Endothelial cell (in vitro differentiated cells): ENCODE measurements around the gene ABI3. TPM values are rescaled to one million over a fixed set of nuclear protein-coding genes. Genes with fewer than 3 reads are reported as not detected.

Source experiments
- DNase-seq: peaks from one replicate; pipeline ENCODE4 v3.0.0; 2021; ENCODE audit warnings: low spot score
- H3K27ac Mint-ChIP-seq: one replicate; pipeline ENCODE4 v1.8.0; 2021; ENCODE audit warnings: mixed read lengths, inconsistent platforms; ENCODE audit not compliant: unreplicated experiment
- H3K27me3 Mint-ChIP-seq: one replicate; pipeline ENCODE4 v1.8.0; 2021; ENCODE audit warnings: mild to moderate bottlenecking, moderate library complexity, mixed read lengths, inconsistent platforms; ENCODE audit not compliant: unreplicated experiment
- H3K36me3 Mint-ChIP-seq: one replicate; pipeline ENCODE4 v1.8.0; 2021; ENCODE audit warnings: mild to moderate bottlenecking, low read depth, mixed read lengths, inconsistent platforms; ENCODE audit not compliant: unreplicated experiment
- H3K4me1 Mint-ChIP-seq: one replicate; pipeline ENCODE4 v1.8.0; 2021; ENCODE audit warnings: mild to moderate bottlenecking, mixed read lengths, inconsistent platforms; ENCODE audit not compliant: unreplicated experiment
- H3K4me3 Mint-ChIP-seq: one replicate; pipeline ENCODE4 v1.8.0; 2021; ENCODE audit warnings: mild to moderate bottlenecking, mixed read lengths, inconsistent platforms; ENCODE audit not compliant: unreplicated experiment
- H3K9me3 Mint-ChIP-seq: one replicate; pipeline ENCODE4 v1.8.0; 2021; ENCODE audit warnings: mixed read lengths, inconsistent platforms; ENCODE audit not compliant: unreplicated experiment
- total RNA-seq: library from RNA; stranded (reverse); fragmentation: NEBNext Ultra II Directional; extraction: Animal tissue kit (Norgen Biotek cat#: 25700); gene quantifications from one replicate; pipeline ENCODE4 v1.2.1, GENCODE V29; 2021; ENCODE audit not compliant: unreplicated experiment
- TF ChIP-seq, protein P1 (sequence below): fragments of 200-600 bp; sonication (generic); IDR thresholded peaks from one replicate; pipeline ENCODE4 v1.5.0; 2021; ENCODE audit warnings: antibody characterized with exemption; ENCODE audit not compliant: unreplicated experiment

ABI3 gene
- total RNA-seq, 1 donor from 2014 or later = 15.7 TPM

DNA sequence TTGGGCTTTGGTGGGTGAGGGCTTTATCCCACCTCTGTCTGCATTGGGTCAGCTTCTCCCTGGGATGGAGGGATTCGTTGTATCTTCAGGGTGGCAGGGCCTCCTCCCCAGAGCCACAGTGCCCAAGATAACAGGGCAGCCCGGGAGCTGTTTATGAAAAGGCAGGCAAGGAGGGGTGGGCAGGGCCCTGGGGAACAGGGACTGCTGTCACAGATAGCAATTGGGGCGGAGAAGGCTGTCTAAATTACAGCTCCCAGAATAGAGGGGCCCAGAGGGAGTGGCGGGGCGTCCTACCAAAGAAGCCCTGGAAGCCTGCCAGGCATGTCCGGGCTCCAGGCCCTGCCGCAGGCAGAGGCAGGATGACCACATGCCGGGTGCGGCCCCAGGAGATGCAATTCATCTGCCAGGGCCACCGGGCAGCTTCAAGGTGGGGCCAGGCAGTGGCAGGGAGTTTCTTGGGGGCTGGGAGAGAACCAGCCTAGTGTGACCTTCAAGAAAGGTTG is 38.8 kb downstream of the ABI3 start:
- H3K4me1 Mint-ChIP-seq = no peaks in the 10 kb centered on the region
- no peaks in the 10 kb centered on the region for H3K9me3 Mint-ChIP-seq
- peaks cover 3% of the 10 kb centered on the region for H3K27me3 Mint-ChIP-seq
- no peak overlapping the region for H3K27ac Mint-ChIP-seq
- TF ChIP-seq, protein P1, sequence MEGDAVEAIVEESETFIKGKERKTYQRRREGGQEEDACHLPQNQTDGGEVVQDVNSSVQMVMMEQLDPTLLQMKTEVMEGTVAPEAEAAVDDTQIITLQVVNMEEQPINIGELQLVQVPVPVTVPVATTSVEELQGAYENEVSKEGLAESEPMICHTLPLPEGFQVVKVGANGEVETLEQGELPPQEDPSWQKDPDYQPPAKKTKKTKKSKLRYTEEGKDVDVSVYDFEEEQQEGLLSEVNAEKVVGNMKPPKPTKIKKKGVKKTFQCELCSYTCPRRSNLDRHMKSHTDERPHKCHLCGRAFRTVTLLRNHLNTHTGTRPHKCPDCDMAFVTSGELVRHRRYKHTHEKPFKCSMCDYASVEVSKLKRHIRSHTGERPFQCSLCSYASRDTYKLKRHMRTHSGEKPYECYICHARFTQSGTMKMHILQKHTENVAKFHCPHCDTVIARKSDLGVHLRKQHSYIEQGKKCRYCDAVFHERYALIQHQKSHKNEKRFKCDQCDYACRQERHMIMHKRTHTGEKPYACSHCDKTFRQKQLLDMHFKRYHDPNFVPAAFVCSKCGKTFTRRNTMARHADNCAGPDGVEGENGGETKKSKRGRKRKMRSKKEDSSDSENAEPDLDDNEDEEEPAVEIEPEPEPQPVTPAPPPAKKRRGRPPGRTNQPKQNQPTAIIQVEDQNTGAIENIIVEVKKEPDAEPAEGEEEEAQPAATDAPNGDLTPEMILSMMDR = no peak
- no peaks in the 10 kb centered on the region for H3K36me3 Mint-ChIP-seq
- no peak overlapping the region for H3K4me3 Mint-ChIP-seq
- no peak for DNase-seq

DNA sequence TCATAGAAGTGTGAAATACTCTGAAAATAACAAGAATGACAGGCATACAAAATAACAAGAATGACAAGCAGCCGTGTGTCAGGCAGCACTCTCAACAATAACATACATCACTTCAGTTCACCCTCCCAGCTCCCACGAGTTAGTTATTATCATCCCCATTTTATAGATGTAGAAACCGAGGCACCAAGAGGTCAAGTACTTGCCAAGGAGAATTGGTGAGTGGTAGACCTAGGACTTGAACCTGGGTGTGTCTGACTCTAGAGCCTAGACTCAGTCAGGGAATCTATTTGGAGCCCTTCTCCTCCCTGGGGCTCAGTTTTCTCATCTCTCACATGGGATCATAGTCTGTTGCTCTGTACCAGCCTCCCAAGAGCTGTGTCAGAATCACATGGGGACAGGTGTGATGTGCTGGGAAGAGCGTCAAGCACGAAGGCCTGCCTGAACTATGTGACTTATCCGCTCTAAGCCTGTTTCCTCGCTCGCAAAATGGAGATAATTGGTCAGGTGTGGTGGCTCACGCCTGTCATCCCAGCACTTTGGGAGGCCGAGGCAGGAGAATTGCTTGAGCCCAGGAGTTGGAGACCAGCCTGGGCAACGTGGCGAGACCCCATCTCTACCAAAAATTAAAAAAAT is 39.5 kb downstream of the ABI3 start:
- H3K27me3 Mint-ChIP-seq = peaks cover 3% of the 10 kb centered on the region
- no peak overlapping the region for H3K4me3 Mint-ChIP-seq
- H3K36me3 Mint-ChIP-seq = no peaks in the 10 kb centered on the region
- no peaks in the 10 kb centered on the region for H3K9me3 Mint-ChIP-seq
- TF ChIP-seq, protein P1 = no peak
- H3K4me1 Mint-ChIP-seq = no peaks in the 10 kb centered on the region
- DNase-seq = no peak
- H3K27ac Mint-ChIP-seq = no peak overlapping the region

DNA sequence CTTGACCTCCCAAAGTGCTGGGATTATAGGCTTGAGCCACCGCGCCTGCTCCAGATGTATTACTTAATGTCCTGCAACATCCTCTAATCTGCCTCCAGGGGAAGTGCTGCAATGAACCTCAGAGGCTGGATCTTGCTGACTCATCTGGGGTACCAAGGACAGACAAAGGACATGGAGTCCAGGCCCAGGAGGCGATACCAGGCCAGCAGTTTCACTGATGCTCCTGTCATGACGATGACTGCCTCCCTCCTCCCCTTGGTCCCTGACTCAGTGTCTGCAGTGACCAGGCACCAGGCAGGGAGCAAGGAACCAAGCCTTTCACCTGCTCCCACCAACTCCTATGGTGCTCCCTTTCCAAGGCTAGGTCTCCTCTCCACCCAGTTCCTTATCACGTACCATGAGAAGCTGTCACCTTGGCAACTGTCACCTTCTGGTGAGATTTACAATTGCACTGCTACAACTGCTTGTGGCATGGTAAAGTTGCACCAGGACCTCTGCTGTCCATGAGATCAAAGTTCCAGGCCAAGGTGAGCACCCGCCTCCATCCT is 41.7 kb downstream of the ABI3 start:
- no peaks in the 10 kb centered on the region for H3K36me3 Mint-ChIP-seq
- DNase-seq = no peak
- H3K27ac Mint-ChIP-seq = no peak overlapping the region
- no peaks in the 10 kb centered on the region for H3K4me1 Mint-ChIP-seq
- no peaks in the 10 kb centered on the region for H3K9me3 Mint-ChIP-seq
- TF ChIP-seq, protein P1 = no peak
- H3K4me3 Mint-ChIP-seq = no peak overlapping the region
- H3K27me3 Mint-ChIP-seq = peaks cover 3% of the 10 kb centered on the region

DNA sequence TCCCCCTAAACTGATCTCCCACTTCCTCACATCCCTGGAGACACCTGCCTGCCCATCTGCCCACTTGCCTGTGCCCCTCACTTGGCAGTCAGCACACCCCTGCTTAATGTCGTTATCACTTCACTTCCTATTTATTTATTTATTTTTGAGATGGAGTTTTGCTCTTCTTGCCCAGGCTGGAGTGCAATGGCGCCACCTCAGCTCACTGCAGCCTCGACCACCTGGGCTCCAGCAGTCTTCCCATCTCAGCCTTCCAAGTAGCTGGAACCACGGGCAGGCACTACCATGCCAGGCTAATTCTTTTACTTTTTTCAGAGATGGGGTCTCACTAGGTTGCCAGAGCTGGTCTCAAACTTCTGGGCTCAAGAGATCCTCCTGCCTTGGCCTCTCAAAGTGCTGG is 43.6 kb downstream of the ABI3 start:
- no peaks in the 10 kb centered on the region for H3K4me1 Mint-ChIP-seq
- DNase-seq = no peak
- H3K27me3 Mint-ChIP-seq = peaks cover 3% of the 10 kb centered on the region
- no peak overlapping the region for H3K4me3 Mint-ChIP-seq
- no peaks in the 10 kb centered on the region for H3K36me3 Mint-ChIP-seq
- no peak overlapping the region for H3K27ac Mint-ChIP-seq
- H3K9me3 Mint-ChIP-seq = no peaks in the 10 kb centered on the region
- TF ChIP-seq, protein P1 = no peak

DNA sequence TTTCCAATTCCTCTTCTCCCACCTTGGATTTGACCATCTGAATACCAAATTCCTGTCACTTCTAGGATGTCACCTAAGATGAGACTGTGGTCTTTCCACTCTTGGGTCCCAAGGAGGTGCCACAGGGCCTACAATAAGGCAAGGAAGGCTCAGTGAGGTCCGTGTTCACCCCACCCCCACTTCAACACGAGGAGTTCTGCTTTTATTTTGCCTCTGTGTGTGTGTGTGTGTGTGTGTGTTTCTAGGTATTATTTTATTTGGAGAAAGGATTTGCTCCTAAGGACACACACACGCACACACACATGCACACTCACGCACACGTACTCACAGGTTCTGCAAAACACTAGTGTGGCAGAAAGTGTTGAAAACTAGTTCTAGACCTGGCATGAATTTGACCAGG is 44.6 kb downstream of the ABI3 start:
- Mint-ChIP-seq H3K4me1 (no peaks in the 10 kb centered on the region), H3K4me3 (no peak overlapping the region), H3K27me3 (peaks cover 4% of the 10 kb centered on the region), H3K36me3 (no peaks in the 10 kb centered on the region), H3K9me3 (no peaks in the 10 kb centered on the region), H3K27ac (no peak overlapping the region)
- no peak for DNase-seq
- TF ChIP-seq, protein P1 = no peak
